ENCODE results near the gene P3H1.
A peak's percentile ranks its signal among the peaks of the same experiment; 100 is the strongest.

The P3H1 gene

DNA sequence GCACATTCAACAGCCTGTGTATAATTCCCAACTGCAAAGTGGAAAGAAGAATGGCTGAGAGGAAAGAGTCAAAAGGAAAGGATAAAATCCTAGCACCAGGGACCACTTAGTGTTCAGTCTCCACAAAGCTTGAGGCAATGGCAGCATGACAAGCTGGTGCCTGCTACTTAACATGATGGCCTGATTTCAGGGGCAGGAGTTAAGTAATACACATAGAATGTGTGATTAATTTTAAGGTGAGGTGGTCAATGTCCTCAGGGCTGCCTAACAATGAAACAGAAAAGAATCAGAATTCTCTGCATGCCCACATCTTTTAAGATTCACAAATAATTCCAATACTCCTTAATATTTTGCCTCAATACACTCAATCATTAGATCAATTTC is 8.9 kb downstream of the P3H1 start (continued):
- TF ChIP-seq BCL11A (tag by site-specific recombination; IDR thresholded peaks at IDR 0.05; ENCODE audit: low read depth) (no peak), ZNF202 (tag by site-specific recombination; IDR thresholded peaks at IDR 0.05; ENCODE audit: borderline replicate concordance) (no peak), FEZF1 (tag by site-specific recombination; IDR thresholded peaks at IDR 0.05) (no peak), ZNF664 (tag by site-specific recombination; IDR thresholded peaks at IDR 0.05) (no peak), ZNF221 (tag by site-specific recombination; IDR thresholded peaks at IDR 0.05; ENCODE audit: borderline replicate concordance) (no peak), ZNF488 (tag by site-specific recombination; IDR thresholded peaks at IDR 0.05) (no peak)

GRCh38 chr1:42756956-42757891 is 9.6 kb downstream of the P3H1 start:
- H3K4me3 ChIP-seq (ENCODE audit: low read depth, low read length) = no peak overlapping the region
- POLR2A ChIA-PET = interaction anchor here (2.4 kb wide), 1 partner anchor 9 kb away, joined by 10 read pairs; the partner anchor contains the start of genes C1orf50 and P3H1
- no peaks in the 10 kb centered on the region for H3K4me1 ChIP-seq (ENCODE audit: control insufficient read depth, insufficient read depth, low read length)
- TF ChIP-seq ZSCAN4 (tag by site-specific recombination; IDR thresholded peaks at IDR 0.05) (no peak), ZNF837 (tag by site-specific recombination; IDR thresholded peaks at IDR 0.05) (no peak), ZNF654 (tag by site-specific recombination; IDR thresholded peaks at IDR 0.05; ENCODE audit: low read depth) (peak; percentile 57), TRIM28 (IDR thresholded peaks at IDR 0.05; ENCODE audit: borderline replicate concordance, low read length) (0 out of 2 replicates have a peak, but pooled peaks have one; percentile 25), FEZF1 (tag by site-specific recombination; IDR thresholded peaks at IDR 0.05) (peak; percentile 7; the same call in 1 of the 2 replicates), INSM2 (tag by site-specific recombination; IDR thresholded peaks at IDR 0.05) (no peak), ELK4 (IDR thresholded peaks at IDR 0.05; ENCODE audit: borderline replicate concordance, low read depth, low read length) (peak; percentile 67; the same call in 1 of the 2 replicates), ZNF664 (tag by site-specific recombination; IDR thresholded peaks at IDR 0.05) (0 out of 2 replicates have a peak, but pooled peaks have one; percentile 88), IKZF3 (tag by site-specific recombination; IDR thresholded peaks at IDR 0.05) (0 out of 2 replicates have a peak, but pooled peaks have one; percentile 22)
- TF ChIP-seq, protein P1, sequence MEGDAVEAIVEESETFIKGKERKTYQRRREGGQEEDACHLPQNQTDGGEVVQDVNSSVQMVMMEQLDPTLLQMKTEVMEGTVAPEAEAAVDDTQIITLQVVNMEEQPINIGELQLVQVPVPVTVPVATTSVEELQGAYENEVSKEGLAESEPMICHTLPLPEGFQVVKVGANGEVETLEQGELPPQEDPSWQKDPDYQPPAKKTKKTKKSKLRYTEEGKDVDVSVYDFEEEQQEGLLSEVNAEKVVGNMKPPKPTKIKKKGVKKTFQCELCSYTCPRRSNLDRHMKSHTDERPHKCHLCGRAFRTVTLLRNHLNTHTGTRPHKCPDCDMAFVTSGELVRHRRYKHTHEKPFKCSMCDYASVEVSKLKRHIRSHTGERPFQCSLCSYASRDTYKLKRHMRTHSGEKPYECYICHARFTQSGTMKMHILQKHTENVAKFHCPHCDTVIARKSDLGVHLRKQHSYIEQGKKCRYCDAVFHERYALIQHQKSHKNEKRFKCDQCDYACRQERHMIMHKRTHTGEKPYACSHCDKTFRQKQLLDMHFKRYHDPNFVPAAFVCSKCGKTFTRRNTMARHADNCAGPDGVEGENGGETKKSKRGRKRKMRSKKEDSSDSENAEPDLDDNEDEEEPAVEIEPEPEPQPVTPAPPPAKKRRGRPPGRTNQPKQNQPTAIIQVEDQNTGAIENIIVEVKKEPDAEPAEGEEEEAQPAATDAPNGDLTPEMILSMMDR (tag by site-specific recombination; IDR thresholded peaks at IDR 0.05) = peak; percentile 66
- H3K36me3 ChIP-seq (ENCODE audit: control insufficient read depth in 2 of 2, insufficient read depth in 1 of 2, low read length in 2 of 2) = peaks cover 23 to 96% of the 10 kb centered on the region in 2 experiments
- CTCF ChIA-PET = interaction anchor here (0.6 to 1.9 kb wide), 18 partner anchors 10 to 895 kb away, joined by 3 to 14 read pairs (median 3); partner anchors contain the start of genes C1orf50, CCDC30 and P3H1
- H3K9me3 ChIP-seq (ENCODE audit: control insufficient read depth, insufficient read depth, low read depth, low read length) = no peaks in the 10 kb centered on the region
- no peak overlapping the region for H3K27ac ChIP-seq (ENCODE audit: extremely low read depth, low read depth, low read length)
